ENCODE results near the gene HECA. TPM values are rescaled to one million over a fixed set of nuclear protein-coding genes. Genes with fewer than 3 reads are reported as not detected.

Gene HECA
- total and polyA plus RNA-seq, 4 donors: 2.3 to 11.1 (median 5.9) TPM

GRCh38 chr6:139187489-139187888 is 52.6 kb downstream of the HECA start:
- Histone ChIP-seq H3K4me3 (ENCODE audit: low read depth in 1 of 3, low read length in 3 of 3) (no peak overlapping the region), H3K27me3 (ENCODE audit: control insufficient read depth in 4 of 4, insufficient read depth in 4 of 4, low read length in 3 of 4) (no peaks in the 10 kb centered on the region), H3K9me3 (ENCODE audit: control insufficient read depth in 4 of 4, low read length in 3 of 4) (no peaks in the 10 kb centered on the region), H3K27ac (ENCODE audit: low read depth in 1 of 2, low read length in 2 of 2) (no peak overlapping the region), H3K4me1 (ENCODE audit: control insufficient read depth in 4 of 4, insufficient read depth in 4 of 4, low read length in 3 of 4) (no peaks in the 10 kb centered on the region), H3K9ac (ENCODE audit: low read depth in 1 of 2, low read length in 2 of 2) (no peak overlapping the region), H3K36me3 (ENCODE audit: control insufficient read depth in 4 of 4, insufficient read depth in 3 of 4, low read depth in 1 of 4, low read length in 3 of 4) (no peaks in the 10 kb centered on the region)
- DNase-seq (ENCODE audit: low spot score): no peak
- TF ChIP-seq FOXA2 (IDR thresholded peaks at IDR 0.05) (no peak), CTCF (IDR thresholded peaks at IDR 0.05; ENCODE audit: low read depth, low read length, missing input control) (no peak), ATF3 (IDR thresholded peaks at IDR 0.05) (no peak), GABPA (IDR thresholded peaks at IDR 0.05 in 1 of 2, conservative IDR thresholded peaks at IDR 0.05 in 1 of 2) (no peak), HNF4A (conservative IDR thresholded peaks at IDR 0.05) (no peak), NR2F2 (IDR thresholded peaks at IDR 0.05) (no peak), RXRA (IDR thresholded peaks at IDR 0.05) (no peak), HNF4G (IDR thresholded peaks at IDR 0.05) (no peak), YY1 (IDR thresholded peaks at IDR 0.05) (no peak), TAF1 (conservative IDR thresholded peaks at IDR 0.05) (no peak), ZBTB33 (IDR thresholded peaks at IDR 0.05) (no peak), JUND (IDR thresholded peaks at IDR 0.05) (no peak)
- WGBS: 52% methylated on average over 4 of the region's 4 CpGs

- no peak overlapping the region for H3K9ac ChIP-seq (ENCODE audit: low read depth in 1 of 2, low read length in 2 of 2)
- no peak for DNase-seq (ENCODE audit: low spot score)
- no peaks in the 10 kb centered on the region for H3K27me3 ChIP-seq (ENCODE audit: control insufficient read depth in 4 of 4, insufficient read depth in 4 of 4, low read length in 3 of 4)
- no peak overlapping the region for H3K4me3 ChIP-seq (ENCODE audit: low read depth in 1 of 3, low read length in 3 of 3)
- no peaks in the 10 kb centered on the region for H3K36me3 ChIP-seq (ENCODE audit: control insufficient read depth in 4 of 4, insufficient read depth in 3 of 4, low read depth in 1 of 4, low read length in 3 of 4)
- H3K9me3 ChIP-seq (ENCODE audit: control insufficient read depth in 4 of 4, low read length in 3 of 4): no peaks in the 10 kb centered on the region
- no peaks in the 10 kb centered on the region for H3K4me1 ChIP-seq (ENCODE audit: control insufficient read depth in 4 of 4, insufficient read depth in 4 of 4, low read length in 3 of 4)
- H3K27ac ChIP-seq (ENCODE audit: low read depth in 1 of 2, low read length in 2 of 2): no peak overlapping the region
- TF ChIP-seq HNF4A (conservative IDR thresholded peaks at IDR 0.05) (no peak), RXRA (IDR thresholded peaks at IDR 0.05) (no peak), CTCF (IDR thresholded peaks at IDR 0.05; ENCODE audit: low read depth, low read length, missing input control) (no peak), NR2F2 (IDR thresholded peaks at IDR 0.05) (no peak), SP1 (IDR thresholded peaks at IDR 0.05) (no peak), REST (IDR thresholded peaks at IDR 0.05) (no peak), YY1 (IDR thresholded peaks at IDR 0.05) (no peak), HNF4G (IDR thresholded peaks at IDR 0.05) (no peak), FOXA2 (IDR thresholded peaks at IDR 0.05) (no peak), EGR1 (IDR thresholded peaks at IDR 0.05; ENCODE audit: low read depth in 2 of 2) (no peak), TAF1 (conservative IDR thresholded peaks at IDR 0.05) (no peak), GABPA (IDR thresholded peaks at IDR 0.05 in 1 of 2, conservative IDR thresholded peaks at IDR 0.05 in 1 of 2) (no peak), ZBTB33 (IDR thresholded peaks at IDR 0.05) (no peak), FOXA1 (IDR thresholded peaks at IDR 0.05) (no peak), RAD21 (IDR thresholded peaks at IDR 0.05) (no peak), ATF3 (IDR thresholded peaks at IDR 0.05) (no peak)
- 90% methylated on average over 3 of the region's 3 CpGs for WGBS
Measured at GRCh38 chr6:139189665-139190064, 54.8 kb downstream of the HECA start.
